Smooth muscle cell (in vitro differentiated cells): ENCODE data around the gene GRAMD4. TPM values are rescaled to one million over a fixed set of nuclear protein-coding genes. Genes with fewer than 3 reads are reported as not detected.

Source experiments
- DNase-seq: peaks from one replicate; lab custom pipeline; 2025; ENCODE audit not compliant: unreplicated experiment; lab: John Stamatoyannopoulos, UW
- H2AFZ ChIP-seq: fragments of 200-600 bp; sonication (generic); 2 replicates; pipeline ENCODE4 v1.6.0; 2016; ENCODE audit warnings: antibody characterized with exemption, low read depth, mild to moderate bottlenecking
- H3F3A ChIP-seq: fragments of 200-600 bp; sonication (generic); 2 replicates; pipeline ENCODE4 v1.6.0; 2017; ENCODE audit warnings: antibody characterized with exemption, low read depth
- H3K27ac ChIP-seq: fragments of 200-600 bp; sonication (generic); 2 replicates; pipeline ENCODE4 v1.5.1; 2016; ENCODE audit warnings: low read depth, mild to moderate bottlenecking
- H3K27me3 ChIP-seq: fragments of 200-600 bp; sonication (generic); 2 replicates; pipeline ENCODE4 v1.6.1; 2016; ENCODE audit warnings: low read depth, mild to moderate bottlenecking
- H3K36me3 ChIP-seq: fragments of 200-600 bp; sonication (generic); 2 replicates; pipeline ENCODE4 v1.5.1; 2016; ENCODE audit warnings: low read depth
- H3K4me1 ChIP-seq: fragments of 200-600 bp; sonication (generic); 2 replicates; pipeline ENCODE4 v1.5.1; 2016; ENCODE audit warnings: low read depth
- H3K4me2 ChIP-seq: fragments of 200-600 bp; sonication (generic); 2 replicates; pipeline ENCODE4 v1.6.0; 2016; ENCODE audit warnings: mild to moderate bottlenecking
- H3K4me3 ChIP-seq: fragments of 200-600 bp; sonication (generic); 2 replicates; pipeline ENCODE4 v1.5.1; 2016; ENCODE audit warnings: mild to moderate bottlenecking
- H3K79me2 ChIP-seq: fragments of 200-600 bp; sonication (generic); 2 replicates; pipeline ENCODE4 v1.6.0; 2016; ENCODE audit warnings: low read depth, mild to moderate bottlenecking
- H3K9ac ChIP-seq: fragments of 200-600 bp; sonication (generic); 2 replicates; pipeline ENCODE4 v1.6.0; 2016; ENCODE audit warnings: low read depth
- H3K9me3 ChIP-seq: fragments of 200-600 bp; sonication (generic); replicated peaks from 2 replicates; pipeline ENCODE4 v1.5.1; 2016; ENCODE audit warnings: low read depth
- H4K20me1 ChIP-seq: fragments of 200-600 bp; sonication (generic); 2 replicates; pipeline ENCODE4 v1.6.0; 2016; ENCODE audit warnings: low read depth
- WGBS: methylation state at CpG from one replicate; pipeline ENCODE4 v1.1.7; 2016; ENCODE audit warnings: low lambda C conversion rate; 5-methylcytosine and 5-hydroxymethylcytosine counted together
- polyA plus RNA-seq: library from polyadenylated mRNA; unstranded; fragments of >200 nt; fragmentation: Nextera tagmentation; extraction: Ambion mirVana; gene quantifications from 2 replicates; pipeline ENCODE4 v1.2.1, GENCODE V29; 2016
- total RNA-seq: library from RNA; depleted of rRNA; stranded (reverse); fragments of >200 nt; gene quantifications from 2 replicates; pipeline ENCODE4 v1.2.3, GENCODE V29; 2014
- TF ChIP-seq, protein P1 (sequence below): fragments of 200-600 bp; sonication (generic); IDR thresholded peaks from 2 replicates; pipeline ENCODE4 v1.5.1; 2017; ENCODE audit warnings: borderline replicate concordance, mild to moderate bottlenecking, antibody characterized with exemption; ENCODE audit not compliant: insufficient read depth, poor library complexity, severe bottlenecking

The GRAMD4 gene
- total and polyA plus RNA-seq, 2 experiments from 2014 or later = 14.5 to 16.6 TPM

DNA sequence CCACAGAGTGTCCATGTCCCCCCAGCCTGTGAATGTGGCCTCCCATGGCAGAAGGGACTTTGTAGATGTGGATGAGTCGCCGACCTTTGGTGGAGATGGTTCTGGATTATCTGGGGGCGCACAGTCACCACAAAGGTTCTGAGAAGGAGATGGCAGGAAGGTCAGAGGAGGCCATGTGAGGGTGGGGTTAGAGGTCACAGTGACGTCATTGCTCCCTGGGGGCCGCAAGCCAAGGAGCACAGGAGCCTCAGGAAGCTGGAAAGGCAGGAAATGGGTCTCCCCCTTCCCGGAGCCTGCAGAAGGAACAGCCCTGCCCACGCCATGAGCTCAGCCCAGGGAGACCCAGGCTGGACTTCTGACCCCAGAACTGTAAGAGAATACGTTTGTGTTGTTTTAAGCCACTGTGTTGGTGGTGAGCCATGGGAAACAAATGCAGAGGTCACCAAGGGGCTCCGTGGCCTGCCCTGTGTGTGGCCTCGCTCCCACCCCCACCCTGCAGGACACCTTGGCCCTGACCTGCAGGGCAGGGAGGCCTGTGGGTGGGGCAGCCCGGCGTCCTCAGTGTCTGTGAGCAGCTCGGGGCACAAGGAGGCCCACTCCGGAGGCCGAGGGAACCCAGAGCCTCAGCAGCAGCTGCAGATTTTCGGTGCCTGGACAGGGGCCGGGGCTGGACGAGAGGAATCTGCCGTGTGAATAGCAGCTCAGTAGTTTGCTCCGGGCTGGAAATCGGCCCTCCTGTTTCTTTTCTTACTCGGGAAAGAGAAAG is 32.1 kb downstream of the GRAMD4 start:
- Histone ChIP-seq H3K9me3 (no peaks in the 10 kb centered on the region), H3K4me2 (no peak overlapping the region), H3K36me3 (no peaks in the 10 kb centered on the region), H3K27me3 (no peaks in the 10 kb centered on the region), H3K4me3 (no peak overlapping the region), H3K27ac (no peak overlapping the region), H2AFZ (no peak overlapping the region), H3K4me1 (no peaks in the 10 kb centered on the region), H4K20me1 (peaks cover 47% of the 10 kb centered on the region), H3K79me2 (no peaks in the 10 kb centered on the region), H3K9ac (no peak overlapping the region), H3F3A (no peaks in the 10 kb centered on the region)
- WGBS = 86% methylated on average over 20 of the region's 22 CpGs
- TF ChIP-seq, protein P1, sequence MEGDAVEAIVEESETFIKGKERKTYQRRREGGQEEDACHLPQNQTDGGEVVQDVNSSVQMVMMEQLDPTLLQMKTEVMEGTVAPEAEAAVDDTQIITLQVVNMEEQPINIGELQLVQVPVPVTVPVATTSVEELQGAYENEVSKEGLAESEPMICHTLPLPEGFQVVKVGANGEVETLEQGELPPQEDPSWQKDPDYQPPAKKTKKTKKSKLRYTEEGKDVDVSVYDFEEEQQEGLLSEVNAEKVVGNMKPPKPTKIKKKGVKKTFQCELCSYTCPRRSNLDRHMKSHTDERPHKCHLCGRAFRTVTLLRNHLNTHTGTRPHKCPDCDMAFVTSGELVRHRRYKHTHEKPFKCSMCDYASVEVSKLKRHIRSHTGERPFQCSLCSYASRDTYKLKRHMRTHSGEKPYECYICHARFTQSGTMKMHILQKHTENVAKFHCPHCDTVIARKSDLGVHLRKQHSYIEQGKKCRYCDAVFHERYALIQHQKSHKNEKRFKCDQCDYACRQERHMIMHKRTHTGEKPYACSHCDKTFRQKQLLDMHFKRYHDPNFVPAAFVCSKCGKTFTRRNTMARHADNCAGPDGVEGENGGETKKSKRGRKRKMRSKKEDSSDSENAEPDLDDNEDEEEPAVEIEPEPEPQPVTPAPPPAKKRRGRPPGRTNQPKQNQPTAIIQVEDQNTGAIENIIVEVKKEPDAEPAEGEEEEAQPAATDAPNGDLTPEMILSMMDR = no peak
- DNase-seq = no peak

DNA sequence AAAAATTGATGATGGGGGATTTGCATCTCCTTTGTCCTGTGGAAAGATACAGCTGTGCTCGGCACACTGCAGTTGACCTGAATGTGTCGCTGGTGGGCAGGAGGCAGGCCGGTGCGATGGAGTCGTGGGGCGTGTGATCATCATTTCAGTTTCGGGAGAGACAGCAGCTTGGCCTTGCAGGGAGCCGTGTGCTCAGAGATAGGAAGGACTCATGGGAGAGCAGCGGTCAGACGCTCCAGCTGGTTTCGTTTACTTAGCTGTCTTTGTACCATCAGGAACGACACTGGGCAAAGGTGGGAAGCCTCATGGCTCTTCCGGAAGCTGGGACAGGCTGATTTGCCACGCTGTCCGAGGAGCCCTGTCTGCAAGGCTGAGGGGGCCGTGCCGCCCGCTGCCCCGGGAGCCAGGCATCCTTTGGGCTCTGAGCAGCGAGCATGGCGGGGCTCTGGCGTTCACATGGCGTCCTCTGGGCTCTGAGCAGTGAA is 32.7 kb downstream of the GRAMD4 start:
- TF ChIP-seq, protein P1 = no peak
- Histone ChIP-seq H3K9me3 (no peaks in the 10 kb centered on the region), H3K36me3 (no peaks in the 10 kb centered on the region), H3K27ac (no peak overlapping the region), H3K4me1 (no peaks in the 10 kb centered on the region), H3K4me2 (no peak overlapping the region), H3K27me3 (no peaks in the 10 kb centered on the region), H3F3A (no peaks in the 10 kb centered on the region), H3K4me3 (no peak overlapping the region), H3K9ac (no peak overlapping the region), H4K20me1 (peaks cover 47% of the 10 kb centered on the region), H2AFZ (no peak overlapping the region), H3K79me2 (no peaks in the 10 kb centered on the region)
- no peak for DNase-seq
- WGBS = 96% methylated on average over 23 of the region's 23 CpGs

DNA sequence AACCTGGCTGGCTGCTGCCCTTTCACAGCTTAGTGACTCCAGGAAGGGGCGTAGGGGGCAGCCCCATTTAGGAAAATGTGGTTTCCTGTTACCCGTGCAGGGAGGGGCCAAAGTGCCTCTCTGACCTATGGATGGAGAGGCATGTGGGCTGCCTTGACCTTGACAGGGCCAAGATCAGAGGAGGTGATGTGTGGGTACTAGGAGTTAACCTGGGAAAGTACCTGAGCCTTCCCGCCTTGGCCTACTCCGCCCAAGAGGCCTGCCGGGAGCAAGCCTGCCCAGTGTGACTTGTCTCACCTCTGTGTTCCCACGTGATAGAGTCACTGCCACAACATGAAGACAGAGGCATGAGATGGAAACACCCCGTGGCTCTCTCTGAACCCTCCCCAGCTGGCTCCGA is 33.4 kb downstream of the GRAMD4 start:
- Histone ChIP-seq H3K9ac (no peak overlapping the region), H3K9me3 (no peaks in the 10 kb centered on the region), H3K36me3 (no peaks in the 10 kb centered on the region), H3K4me3 (no peak overlapping the region), H4K20me1 (peaks cover 47% of the 10 kb centered on the region), H2AFZ (no peak overlapping the region), H3F3A (no peaks in the 10 kb centered on the region), H3K27me3 (no peaks in the 10 kb centered on the region), H3K27ac (no peak overlapping the region), H3K79me2 (no peaks in the 10 kb centered on the region), H3K4me1 (no peaks in the 10 kb centered on the region), H3K4me2 (no peak overlapping the region)
- 92% methylated on average over 8 of the region's 8 CpGs for WGBS
- DNase-seq = no peak
- TF ChIP-seq, protein P1 = no peak

DNA sequence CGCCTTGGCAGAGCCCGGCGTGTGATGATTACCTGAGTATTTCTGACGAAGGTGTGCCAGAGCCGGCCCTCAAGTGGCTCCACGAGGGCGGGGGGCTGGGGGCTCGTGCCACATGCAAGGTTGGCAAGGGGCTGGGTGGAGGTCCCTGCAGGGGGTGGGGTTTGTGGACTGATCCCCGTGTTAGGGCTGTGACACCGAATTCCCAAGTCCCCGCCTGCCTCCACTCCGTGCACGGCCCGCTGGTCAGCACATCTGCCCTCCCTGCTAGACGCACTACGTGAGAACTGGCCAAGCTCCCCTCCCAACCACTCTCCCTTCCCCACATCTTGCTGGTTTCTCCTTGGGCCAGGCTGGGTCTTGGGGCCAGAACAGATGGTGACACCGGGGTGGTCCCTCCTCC is 34.2 kb downstream of the GRAMD4 start:
- Histone ChIP-seq H3K4me2 (no peak overlapping the region), H2AFZ (no peak overlapping the region), H3K27me3 (no peaks in the 10 kb centered on the region), H3K4me3 (no peak overlapping the region), H3F3A (no peaks in the 10 kb centered on the region), H4K20me1 (peaks cover 43% of the 10 kb centered on the region), H3K9ac (no peak overlapping the region), H3K9me3 (no peaks in the 10 kb centered on the region), H3K36me3 (no peaks in the 10 kb centered on the region), H3K27ac (no peak overlapping the region), H3K4me1 (no peaks in the 10 kb centered on the region), H3K79me2 (no peaks in the 10 kb centered on the region)
- WGBS = 97% methylated on average over 11 of the region's 17 CpGs
- TF ChIP-seq, protein P1 = no peak
- no peak for DNase-seq
